Amniotic epithelial cell (primary cell): ENCODE measurements around the gene CEP290.
A peak's percentile ranks its signal among the peaks of the same experiment; 100 is the strongest.
"Not testable (repeated sequence)": the region's sequence is repeated elsewhere in the genome, so short reads cannot be mapped to it uniquely, and the experiment has no call there.

Experiments used
- DNase-seq: peaks from one replicate; pipeline ENCODE4 v3.0.0-alpha.2; 2010; ENCODE audit warnings: low read depth

Gene CEP290

GRCh38 chr12:88144546-88145468 is 2.9 kb upstream of the CEP290 start:
- no peak for DNase-seq

- no peak for DNase-seq
Observed at GRCh38 chr12:88144037-88144436, 2.1 kb upstream of the CEP290 start.

- no peak for DNase-seq
Observed at GRCh38 chr12:88142610-88142991, 713 bp upstream of the CEP290 start.

- no peak for DNase-seq
Observed at GRCh38 chr12:88141425-88141773, 489 bp downstream of the CEP290 start.

GRCh38 chr12:88139711-88140110 is 2.2 kb downstream of the CEP290 start:
- DNase-seq: not testable (repeated sequence)

- DNase-seq: not testable (repeated sequence)
Observed at GRCh38 chr12:88133181-88133580, 8.7 kb downstream of the CEP290 start.

GRCh38 chr12:88132392-88132791 is 9.5 kb downstream of the CEP290 start:
- peak; percentile 8 for DNase-seq

- no peak for DNase-seq
Observed at GRCh38 chr12:88127855-88128254, 14.0 kb downstream of the CEP290 start.

- DNase-seq: no peak
Observed at GRCh38 chr12:88127099-88127498, 14.8 kb downstream of the CEP290 start.

GRCh38 chr12:88122666-88123065 is 19.2 kb downstream of the CEP290 start:
- DNase-seq: no peak

- DNase-seq: peak; percentile 29
Observed at GRCh38 chr12:88113871-88114270, 28.0 kb downstream of the CEP290 start.

- DNase-seq: peak; percentile 58
Observed at GRCh38 chr12:88111074-88111652, 30.7 kb downstream of the CEP290 start.

GRCh38 chr12:88108021-88108420 is 33.9 kb downstream of the CEP290 start:
- peak; percentile 72 for DNase-seq

GRCh38 chr12:88093573-88093972 is 48.3 kb downstream of the CEP290 start:
- DNase-seq: no peak

- DNase-seq: no peak
Observed at GRCh38 chr12:88092771-88093170, 49.1 kb downstream of the CEP290 start.

- no peak for DNase-seq
Observed at GRCh38 chr12:88084210-88084609, 57.7 kb downstream of the CEP290 start.

GRCh38 chr12:88083634-88084033 is 58.3 kb downstream of the CEP290 start:
- DNase-seq: no peak

GRCh38 chr12:88081247-88081646 is 60.6 kb downstream of the CEP290 start:
- no peak for DNase-seq

- peak; percentile 7 for DNase-seq
Observed at GRCh38 chr12:88067301-88067700, 74.6 kb downstream of the CEP290 start.

- peak; percentile 23 for DNase-seq
Observed at GRCh38 chr12:88063375-88063774, 78.5 kb downstream of the CEP290 start.

GRCh38 chr12:88062474-88062873 is 79.4 kb downstream of the CEP290 start:
- no peak for DNase-seq

- peak; percentile 18 for DNase-seq
Observed at GRCh38 chr12:88058719-88059077, 83.2 kb downstream of the CEP290 start.

GRCh38 chr12:88057994-88058718 is 83.7 kb downstream of the CEP290 start:
- peak; percentile 58 for DNase-seq
